Measurements from ENCODE around the gene DDX49. TPM values are rescaled to one million over a fixed set of nuclear protein-coding genes. Genes with fewer than 3 reads are reported as not detected.

The DDX49 gene
- total RNA-seq, 1 donor from 2014 or later = 68.3 TPM

- TF ChIP-seq CTCF (IDR thresholded peaks at IDR 0.05; ENCODE audit: insufficient read depth, low read depth, low read length) = no peak
- no peak for TF ChIP-seq EZH2 (IDR thresholded peaks at IDR 0.05; ENCODE audit: insufficient read depth, low read length)
- Histone ChIP-seq H3K4me2 (ENCODE audit: low read length) (no peak overlapping the region), H2AFZ (ENCODE audit: low read depth, low read length) (no peak overlapping the region), H3K27me3 (ENCODE audit: insufficient read depth, low read length) (no peaks in the 10 kb centered on the region), H4K20me1 (ENCODE audit: insufficient read depth, low read length) (peaks cover 45% of the 10 kb centered on the region), H3K36me3 (ENCODE audit: insufficient read depth, low read length) (no peaks in the 10 kb centered on the region), H3K79me2 (ENCODE audit: insufficient read depth, low read length) (no peaks in the 10 kb centered on the region), H3K9me3 (ENCODE audit: insufficient read depth, low read depth, low read length) (no peaks in the 10 kb centered on the region), H3K9ac (ENCODE audit: low read length) (no peak overlapping the region), H3K27ac (ENCODE audit: low read depth, low read length) (no peak overlapping the region), H3K4me1 (ENCODE audit: insufficient read depth, low read length) (no peaks in the 10 kb centered on the region), H3K4me3 (ENCODE audit: insufficient read depth, low read depth, low read length) (no peak overlapping the region)
- Mint-ChIP-seq H3K27me3 (ENCODE audit: low read depth, unreplicated experiment) (no peaks in the 10 kb centered on the region), H3K36me3 (ENCODE audit: low read depth, unreplicated experiment) (peaks cover 17% of the 10 kb centered on the region), H3K4me1 (ENCODE audit: low read depth, unreplicated experiment) (no peaks in the 10 kb centered on the region), H3K9me3 (ENCODE audit: unreplicated experiment) (no peaks in the 10 kb centered on the region), H3K27ac (ENCODE audit: unreplicated experiment) (no peak overlapping the region), H3K4me3 (ENCODE audit: unreplicated experiment) (no peak overlapping the region)
- DNase-seq (ENCODE audit: low read depth) (no peak), FAIRE-seq (no peak)
Observed at GRCh38 chr19:18931316-18932162, 12.0 kb downstream of the DDX49 start.

GRCh38 chr19:18932216-18932841 is 12.8 kb downstream of the DDX49 start:
- Mint-ChIP-seq H3K36me3 (ENCODE audit: low read depth, unreplicated experiment) (peaks cover 14% of the 10 kb centered on the region), H3K9me3 (ENCODE audit: unreplicated experiment) (no peaks in the 10 kb centered on the region), H3K4me3 (ENCODE audit: unreplicated experiment) (peak overlapping the region; percentile 54), H3K27ac (ENCODE audit: unreplicated experiment) (no peak overlapping the region), H3K27me3 (ENCODE audit: low read depth, unreplicated experiment) (no peaks in the 10 kb centered on the region), H3K4me1 (ENCODE audit: low read depth, unreplicated experiment) (no peaks in the 10 kb centered on the region)
- H3K79me2 ChIP-seq (ENCODE audit: insufficient read depth, low read length) = no peaks in the 10 kb centered on the region
- DNase-seq (ENCODE audit: low read depth) = no peak
- peaks cover 43% of the 10 kb centered on the region for H4K20me1 ChIP-seq (ENCODE audit: insufficient read depth, low read length)
- TF ChIP-seq EZH2 (IDR thresholded peaks at IDR 0.05; ENCODE audit: insufficient read depth, low read length) (no peak), CTCF (IDR thresholded peaks at IDR 0.05; ENCODE audit: insufficient read depth, low read depth, low read length) (no peak)
- no peak overlapping the region for H3K27ac ChIP-seq (ENCODE audit: low read depth, low read length)
- no peak for FAIRE-seq
- no peaks in the 10 kb centered on the region for H3K9me3 ChIP-seq (ENCODE audit: insufficient read depth, low read depth, low read length)
- no peaks in the 10 kb centered on the region for H3K4me1 ChIP-seq (ENCODE audit: insufficient read depth, low read length)
- H3K9ac ChIP-seq (ENCODE audit: low read length) = no peak overlapping the region
- H3K4me2 ChIP-seq (ENCODE audit: low read length) = peak overlapping the region; percentile 58
- peak overlapping the region; percentile 30 for H2AFZ ChIP-seq (ENCODE audit: low read depth, low read length)
- no peaks in the 10 kb centered on the region for H3K27me3 ChIP-seq (ENCODE audit: insufficient read depth, low read length)
- no peak overlapping the region for H3K4me3 ChIP-seq (ENCODE audit: insufficient read depth, low read depth, low read length)
- H3K36me3 ChIP-seq (ENCODE audit: insufficient read depth, low read length) = no peaks in the 10 kb centered on the region
